HepG2 (cell line): ENCODE measurements around the gene ZNF10. TPM values are rescaled to one million over a fixed set of nuclear protein-coding genes. Genes with fewer than 3 reads are reported as not detected.

ENCODE experiments used
- CENPT ChIP-seq: sonication (generic); formaldehyde crosslinking; IDR thresholded peaks from 2 replicates; pipeline ENCODE4 v1.8.0; 2022; ENCODE audit warnings: low read depth, mild to moderate bottlenecking, moderate library complexity, missing genetic modification reagents
- KDM1A ChIP-seq: IDR thresholded peaks from 2 replicates; pipeline ENCODE4 v1.6.1; 2016; ENCODE audit warnings: missing compliant biosample characterization
- MAFF ChIP-seq: IDR thresholded peaks from 2 replicates; pipeline ENCODE4 v1.6.1; 2011; ENCODE audit warnings: low read depth, low read length, improper control_type of control experiment
- POGZ ChIP-seq: sonication (generic); formaldehyde crosslinking; IDR thresholded peaks from 2 replicates; pipeline ENCODE4 v1.4.0; 2020; ENCODE audit warnings: mild to moderate bottlenecking, missing genetic modification reagents
- POLR2G ChIP-seq: fragments of 200-400 bp; formaldehyde crosslinking; IDR thresholded peaks from 2 replicates; pipeline ENCODE4 v1.6.1; 2018; ENCODE audit warnings: mild to moderate bottlenecking, low read depth, low read length, moderate library complexity
- PREB ChIP-seq: sonication (generic); formaldehyde crosslinking; IDR thresholded peaks from 2 replicates; pipeline ENCODE4 v1.4.0; 2020; ENCODE audit warnings: missing genetic modification reagents
- SMAD1 ChIP-seq: sonication (generic); formaldehyde crosslinking; IDR thresholded peaks from 2 replicates; pipeline ENCODE4 v1.4.0; 2020; ENCODE audit warnings: missing genetic modification reagents, low read depth, mild to moderate bottlenecking, borderline replicate concordance
- THAP9 ChIP-seq: sonication (generic); formaldehyde crosslinking; IDR thresholded peaks from 2 replicates; pipeline ENCODE4; 2020; ENCODE audit warnings: missing genetic modification reagents, mild to moderate bottlenecking, borderline replicate concordance
- XRCC5 ChIP-seq: fragments of 200-400 bp; formaldehyde crosslinking; optimal IDR thresholded peaks from 2 replicates; pipeline ENCODE3; 2017; ENCODE audit warnings: mild to moderate bottlenecking, low read length
- ZNF230 ChIP-seq: sonication (generic); formaldehyde crosslinking; IDR thresholded peaks from 2 replicates; pipeline ENCODE4 v1.4.0; 2020; ENCODE audit warnings: mild to moderate bottlenecking, missing genetic modification reagents
- ZNF235 ChIP-seq: sonication (generic); formaldehyde crosslinking; IDR thresholded peaks from 2 replicates; pipeline ENCODE4 v1.8.1; 2023; ENCODE audit warnings: mild to moderate bottlenecking, missing genetic modification reagents, borderline replicate concordance
- ZNF333 ChIP-seq: sonication (generic); formaldehyde crosslinking; IDR thresholded peaks from 2 replicates; pipeline ENCODE4 v1.4.0; 2020; ENCODE audit warnings: mild to moderate bottlenecking, missing genetic modification reagents, borderline replicate concordance
- ZNF484 ChIP-seq: sonication (generic); formaldehyde crosslinking; IDR thresholded peaks from 2 replicates; pipeline ENCODE4 v1.5.1; 2020; ENCODE audit warnings: mild to moderate bottlenecking, low read depth, missing genetic modification reagents, borderline replicate concordance
- ZNF530 ChIP-seq: sonication (generic); formaldehyde crosslinking; IDR thresholded peaks from 2 replicates; pipeline ENCODE4 v1.5.0; 2020; ENCODE audit warnings: low read depth, mild to moderate bottlenecking, missing genetic modification reagents
- ZNF891 ChIP-seq: sonication (generic); formaldehyde crosslinking; IDR thresholded peaks from 2 replicates; pipeline ENCODE4 v1.5.0; 2020; ENCODE audit warnings: mild to moderate bottlenecking, missing genetic modification reagents
- polyA plus RNA-seq, 8 experiments: library from polyadenylated mRNA; depleted of rRNA in 3 of 8; stranded (reverse) in 7 of 8; unstranded in 1 of 8; fragments of >200 nt; fragmentation: Illumina TruSeq in 4 of 8; extraction: Trizol in 4 of 8; gene quantifications; 2 replicates each; pipeline versions ENCODE4 v1.2.1 to v1.2.3, GENCODE V29; 2011 to 2016; ENCODE audit warnings: low read depth in 4 of 8, missing spikeins in 1 of 8, mixed read lengths in 1 of 8; ENCODE audit not compliant: insufficient read depth in 1 of 8
- total RNA-seq, 5 experiments: library from RNA; depleted of rRNA; stranded (reverse); fragments of >200 nt; fragmentation: Illumina TruSeq; extraction: Trizol; gene quantifications; 2 replicates each; pipeline ENCODE4 v1.2.3, GENCODE V29; 2016; ENCODE audit warnings: low read depth in 1 of 5
- TF ChIP-seq, protein P1 (sequence below): IDR thresholded peaks from 2 replicates; pipeline ENCODE4 v1.6.1; 2016; ENCODE audit warnings: low read depth, missing genetic modification reagents, missing compliant biosample characterization
- TF ChIP-seq, protein P2 (sequence below): sonication (generic); formaldehyde crosslinking; IDR thresholded peaks from 2 replicates; pipeline ENCODE4 v1.4.0; 2020; ENCODE audit warnings: low read depth, mild to moderate bottlenecking, missing genetic modification reagents
- TF ChIP-seq, protein P3 (sequence below): IDR thresholded peaks from 2 replicates; pipeline ENCODE4 v1.6.1; 2012; ENCODE audit warnings: inconsistent platforms

The ZNF10 gene
- total and polyA plus RNA-seq, 2 of the 13 experiments (the other 11 are each of a cell fraction or from before 2014, with no cell fraction given): 2.9 to 6.5 TPM

DNA sequence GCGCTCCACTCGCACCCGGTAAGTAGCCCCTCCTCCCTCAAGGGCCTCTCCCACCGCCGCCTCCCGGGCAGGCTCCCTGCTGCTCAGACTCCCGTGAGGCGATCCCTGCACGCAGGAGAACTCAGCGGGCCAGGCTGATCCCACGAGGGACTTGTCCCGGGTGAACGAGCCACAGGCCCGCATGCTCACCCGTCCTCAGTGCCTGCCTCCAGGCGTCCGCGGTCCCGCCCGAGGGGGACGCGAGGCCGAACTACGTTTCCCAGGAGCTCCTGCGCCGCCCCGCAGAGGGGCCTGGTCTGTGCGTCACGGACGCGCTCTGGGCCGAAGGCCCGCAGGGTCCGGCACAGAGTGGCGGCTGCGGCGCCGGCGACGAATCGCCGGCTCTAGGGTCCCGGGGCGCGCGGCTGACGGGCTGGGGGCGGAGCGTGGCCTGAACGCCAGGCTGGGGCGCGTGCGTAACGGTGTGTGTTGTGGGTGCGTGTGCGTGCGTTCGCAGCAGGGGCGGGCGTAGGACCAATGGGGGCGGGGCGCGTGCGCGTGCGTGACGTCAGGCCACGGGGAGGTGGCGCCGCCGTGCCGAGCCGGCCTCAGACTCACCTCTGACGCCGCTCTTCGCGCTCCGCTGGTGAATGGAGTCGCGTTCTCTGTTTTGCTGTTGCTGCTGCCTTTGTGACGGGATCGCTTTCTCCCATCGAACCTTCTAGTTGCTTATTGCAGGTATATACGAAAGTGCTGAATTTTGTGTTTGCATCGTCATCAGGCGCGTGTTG, at the start of gene ZNF10, which contains the start of gene ZNF891 (continued):
- TF ChIP-seq, protein P1, sequence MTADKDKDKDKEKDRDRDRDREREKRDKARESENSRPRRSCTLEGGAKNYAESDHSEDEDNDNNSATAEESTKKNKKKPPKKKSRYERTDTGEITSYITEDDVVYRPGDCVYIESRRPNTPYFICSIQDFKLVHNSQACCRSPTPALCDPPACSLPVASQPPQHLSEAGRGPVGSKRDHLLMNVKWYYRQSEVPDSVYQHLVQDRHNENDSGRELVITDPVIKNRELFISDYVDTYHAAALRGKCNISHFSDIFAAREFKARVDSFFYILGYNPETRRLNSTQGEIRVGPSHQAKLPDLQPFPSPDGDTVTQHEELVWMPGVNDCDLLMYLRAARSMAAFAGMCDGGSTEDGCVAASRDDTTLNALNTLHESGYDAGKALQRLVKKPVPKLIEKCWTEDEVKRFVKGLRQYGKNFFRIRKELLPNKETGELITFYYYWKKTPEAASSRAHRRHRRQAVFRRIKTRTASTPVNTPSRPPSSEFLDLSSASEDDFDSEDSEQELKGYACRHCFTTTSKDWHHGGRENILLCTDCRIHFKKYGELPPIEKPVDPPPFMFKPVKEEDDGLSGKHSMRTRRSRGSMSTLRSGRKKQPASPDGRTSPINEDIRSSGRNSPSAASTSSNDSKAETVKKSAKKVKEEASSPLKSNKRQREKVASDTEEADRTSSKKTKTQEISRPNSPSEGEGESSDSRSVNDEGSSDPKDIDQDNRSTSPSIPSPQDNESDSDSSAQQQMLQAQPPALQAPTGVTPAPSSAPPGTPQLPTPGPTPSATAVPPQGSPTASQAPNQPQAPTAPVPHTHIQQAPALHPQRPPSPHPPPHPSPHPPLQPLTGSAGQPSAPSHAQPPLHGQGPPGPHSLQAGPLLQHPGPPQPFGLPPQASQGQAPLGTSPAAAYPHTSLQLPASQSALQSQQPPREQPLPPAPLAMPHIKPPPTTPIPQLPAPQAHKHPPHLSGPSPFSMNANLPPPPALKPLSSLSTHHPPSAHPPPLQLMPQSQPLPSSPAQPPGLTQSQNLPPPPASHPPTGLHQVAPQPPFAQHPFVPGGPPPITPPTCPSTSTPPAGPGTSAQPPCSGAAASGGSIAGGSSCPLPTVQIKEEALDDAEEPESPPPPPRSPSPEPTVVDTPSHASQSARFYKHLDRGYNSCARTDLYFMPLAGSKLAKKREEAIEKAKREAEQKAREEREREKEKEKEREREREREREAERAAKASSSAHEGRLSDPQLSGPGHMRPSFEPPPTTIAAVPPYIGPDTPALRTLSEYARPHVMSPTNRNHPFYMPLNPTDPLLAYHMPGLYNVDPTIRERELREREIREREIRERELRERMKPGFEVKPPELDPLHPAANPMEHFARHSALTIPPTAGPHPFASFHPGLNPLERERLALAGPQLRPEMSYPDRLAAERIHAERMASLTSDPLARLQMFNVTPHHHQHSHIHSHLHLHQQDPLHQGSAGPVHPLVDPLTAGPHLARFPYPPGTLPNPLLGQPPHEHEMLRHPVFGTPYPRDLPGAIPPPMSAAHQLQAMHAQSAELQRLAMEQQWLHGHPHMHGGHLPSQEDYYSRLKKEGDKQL: 0 out of 2 replicates have a peak, but pooled peaks have one; percentile 8
- peak; percentile 71 for TF ChIP-seq POGZ (CRISPR knock-in tag)
- TF ChIP-seq, protein P2, sequence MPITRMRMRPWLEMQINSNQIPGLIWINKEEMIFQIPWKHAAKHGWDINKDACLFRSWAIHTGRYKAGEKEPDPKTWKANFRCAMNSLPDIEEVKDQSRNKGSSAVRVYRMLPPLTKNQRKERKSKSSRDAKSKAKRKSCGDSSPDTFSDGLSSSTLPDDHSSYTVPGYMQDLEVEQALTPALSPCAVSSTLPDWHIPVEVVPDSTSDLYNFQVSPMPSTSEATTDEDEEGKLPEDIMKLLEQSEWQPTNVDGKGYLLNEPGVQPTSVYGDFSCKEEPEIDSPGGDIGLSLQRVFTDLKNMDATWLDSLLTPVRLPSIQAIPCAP (CRISPR knock-in tag): no peak
- TF ChIP-seq SMAD1 (CRISPR knock-in tag): peak; percentile 49; the same call in 1 of the 2 replicates
- TF ChIP-seq ZNF530 (CRISPR knock-in tag): no peak
- TF ChIP-seq ZNF235 (CRISPR knock-in tag): peak; percentile 62; the same call in 1 of the 2 replicates
- 0 out of 2 replicates have a peak, but pooled peaks have one; percentile 7 for TF ChIP-seq KDM1A (CRISPR knock-in tag)
- no peak for TF ChIP-seq ZNF333 (CRISPR knock-in tag)
- TF ChIP-seq ZNF891 (CRISPR knock-in tag): peak; percentile 50
- no peak for TF ChIP-seq CENPT (CRISPR knock-in tag)
- TF ChIP-seq MAFF: no peak
- TF ChIP-seq, protein P3, sequence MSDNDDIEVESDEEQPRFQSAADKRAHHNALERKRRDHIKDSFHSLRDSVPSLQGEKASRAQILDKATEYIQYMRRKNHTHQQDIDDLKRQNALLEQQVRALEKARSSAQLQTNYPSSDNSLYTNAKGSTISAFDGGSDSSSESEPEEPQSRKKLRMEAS: peak; percentile 81
- peak; percentile 47 for TF ChIP-seq XRCC5
- TF ChIP-seq ZNF230: 0 out of 2 replicates have a peak, but pooled peaks have one; percentile 51
- TF ChIP-seq THAP9 (CRISPR knock-in tag): peak; percentile 18; the same call in 1 of the 2 replicates
- TF ChIP-seq ZNF484 (CRISPR knock-in tag): no peak
- no peak for TF ChIP-seq PREB
- TF ChIP-seq POLR2G: peak; percentile 90
